Kidney (tissue), 14 donors: ENCODE measurements around the gene KLF2. TPM values are rescaled to one million over a fixed set of nuclear protein-coding genes. Genes with fewer than 3 reads are reported as not detected.
A peak's percentile ranks its signal among the peaks of the same experiment; 100 is the strongest.

ENCODE experiments used
- DNase-seq, 5 donors: peaks; one replicate each; pipeline ENCODE4 v3.0.0-alpha.2; 2013 to 2020
- FAIRE-seq: peaks from 2 replicates; lab custom pipeline; 2012; peaks lifted over from hg19 to GRCh38; lab: Jason Lieb, UNC
- H3K27ac ChIP-seq, 2 donors: one replicate each; pipeline ENCODE4 v1.7.0; 2013; ENCODE audit warnings: low read depth in 2 of 2, low read length in 2 of 2, inconsistent platforms in 1 of 2
- H3K27me3 ChIP-seq: one replicate; pipeline ENCODE4 v1.7.1; 2013; ENCODE audit warnings: low read length, inconsistent platforms; ENCODE audit not compliant: control insufficient read depth, insufficient read depth
- H3K36me3 ChIP-seq, 3 donors: one replicate each; pipeline versions ENCODE4 v1.7.0 to v1.7.1; 2013; ENCODE audit warnings: low read length in 3 of 3, control low read depth in 1 of 3, inconsistent platforms in 1 of 3; ENCODE audit not compliant: insufficient read depth in 3 of 3, control insufficient read depth in 2 of 3
- H3K4me1 ChIP-seq, 3 donors: one replicate each; pipeline versions ENCODE4 v1.7.0 to v1.7.1; 2013; ENCODE audit warnings: low read length in 3 of 3, inconsistent platforms in 1 of 3, low read depth in 1 of 3; ENCODE audit not compliant: control insufficient read depth in 2 of 3, insufficient read depth in 2 of 3
- H3K4me3 ChIP-seq, 3 donors: one replicate each; pipeline versions ENCODE4 v1.7.0 to v1.8.1; 2013; ENCODE audit warnings: low read length in 3 of 3, control low read depth in 1 of 3, inconsistent platforms in 1 of 3
- H3K9ac ChIP-seq, 3 donors: one replicate each; pipeline versions ENCODE4 v1.7.0 to v1.7.1; 2013; ENCODE audit warnings: low read length in 3 of 3, control low read depth in 1 of 3, inconsistent platforms in 1 of 3
- H3K9me3 ChIP-seq, 3 donors: one replicate each; pipeline versions ENCODE4 v1.7.0 to v1.7.1; 2013; ENCODE audit warnings: low read length in 3 of 3, control low read depth in 1 of 3, inconsistent platforms in 1 of 3; ENCODE audit not compliant: control insufficient read depth in 2 of 3, insufficient read depth in 1 of 3
- CTCF ChIP-seq: IDR thresholded peaks from 3 replicates; pipeline ENCODE4 v1.5.1; 2012; ENCODE audit warnings: mild to moderate bottlenecking, moderate library complexity, borderline replicate concordance; ENCODE audit not compliant: insufficient read depth; ENCODE audit errors: extremely low read depth
- intact Hi-C: fragments of 100-400 bp; cut with DNase I; formaldehyde crosslinking; loops from one replicate; pipeline ENCODE4 v1.11.1; 2022
- polyA plus RNA-seq: library from polyadenylated mRNA; stranded (reverse); fragments of 350-450 nt; fragmentation: Illumina TruSeq; extraction: RNeasy Lipid Tissue Mini Kit (QIAGEN cat#74804); gene quantifications from one replicate; pipeline ENCODE4 v1.2.3, GENCODE V29; 2014; ENCODE audit warnings: low read depth, low replicate concordance; ENCODE audit not compliant: insufficient read depth
- total RNA-seq: library from RNA; stranded (reverse); fragmentation: NEBNext Ultra II Directional; extraction: Animal tissue kit (Norgen Biotek cat#: 25700); gene quantifications from one replicate; pipeline ENCODE4 v1.2.1, GENCODE V29; 2021
- donor health status: control.
- donor health status: control.
- donor health status: control.
- donor health status: control.
- donor health status: control.
- donor health status: DM: yes; HTN: yes; CAD: no.
- donor health status: Normal renal cell carcinoma (clear cell type).

Gene KLF2
- total and polyA plus RNA-seq, 2 donors from 2014 or later, result 114 to 131 TPM

- no peak for FAIRE-seq
Measured at GRCh38 chr19:16340092-16340491, 15.5 kb downstream of the KLF2 start.

DNA sequence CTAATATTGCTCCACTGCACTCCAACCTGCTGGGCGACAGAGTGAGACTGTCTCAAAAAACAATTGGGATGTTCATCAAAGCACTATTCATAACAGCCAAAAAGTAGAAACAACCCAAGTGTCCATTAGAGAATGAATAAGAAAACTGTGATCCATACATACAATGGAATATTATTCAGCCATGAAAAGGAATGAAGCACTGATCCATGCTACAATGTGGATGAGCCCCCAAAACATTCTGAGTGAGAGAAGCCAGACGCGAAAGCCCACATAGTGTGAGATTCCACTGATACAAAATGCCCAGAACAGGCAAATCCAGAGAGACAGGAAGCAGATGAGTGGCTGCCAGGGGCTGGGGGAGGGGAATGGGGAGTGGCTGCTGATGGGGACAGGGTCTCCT, 16.0 kb downstream of the KLF2 start:
- FAIRE-seq (no peak), DNase-seq (no peak)
- TF ChIP-seq CTCF, result no peak
- H3K27me3 ChIP-seq, result no peaks in the 10 kb centered on the region
- H3K27ac ChIP-seq, result no peak overlapping the region
- H3K36me3 ChIP-seq, result no peaks in the 10 kb centered on the region
- no peak overlapping the region for H3K9ac ChIP-seq
- intact Hi-C loops, result no loop called here
- peaks cover 0 to 18% (median 5%) of the 10 kb centered on the region in 3 donors for H3K4me1 ChIP-seq
- no peak overlapping the region for H3K4me3 ChIP-seq
- no peaks in the 10 kb centered on the region for H3K9me3 ChIP-seq

More at GRCh38 chr19:16340092-16340491, 15.5 kb downstream of the KLF2 start:
- intact Hi-C loops, result no loop called here
- Histone ChIP-seq H3K9ac (no peak overlapping the region), H3K4me1 (peaks cover 0 to 15% (median 5%) of the 10 kb centered on the region in 3 donors), H3K36me3 (no peaks in the 10 kb centered on the region), H3K9me3 (no peaks in the 10 kb centered on the region), H3K4me3 (no peak overlapping the region), H3K27ac (no peak overlapping the region), H3K27me3 (no peaks in the 10 kb centered on the region)
- no peak for TF ChIP-seq CTCF
- DNase-seq, result peak in 2 of 5 donors; percentile 34 to 54

- peak in 3 of 5 donors; percentile 35 to 62 (median 37) for DNase-seq
- Histone ChIP-seq H3K4me3 (no peak overlapping the region), H3K27ac (peak overlapping the region; percentile 28 to 40), H3K9me3 (no peaks in the 10 kb centered on the region), H3K4me1 (peaks cover 0 to 18% (median 7%) of the 10 kb centered on the region in 3 donors), H3K9ac (no peak overlapping the region), H3K36me3 (no peaks in the 10 kb centered on the region), H3K27me3 (no peaks in the 10 kb centered on the region)
- no peak for FAIRE-seq
- no peak for TF ChIP-seq CTCF
- intact Hi-C loops, result no loop called here
Measured at GRCh38 chr19:16342002-16342715, 17.5 kb downstream of the KLF2 start.

DNA sequence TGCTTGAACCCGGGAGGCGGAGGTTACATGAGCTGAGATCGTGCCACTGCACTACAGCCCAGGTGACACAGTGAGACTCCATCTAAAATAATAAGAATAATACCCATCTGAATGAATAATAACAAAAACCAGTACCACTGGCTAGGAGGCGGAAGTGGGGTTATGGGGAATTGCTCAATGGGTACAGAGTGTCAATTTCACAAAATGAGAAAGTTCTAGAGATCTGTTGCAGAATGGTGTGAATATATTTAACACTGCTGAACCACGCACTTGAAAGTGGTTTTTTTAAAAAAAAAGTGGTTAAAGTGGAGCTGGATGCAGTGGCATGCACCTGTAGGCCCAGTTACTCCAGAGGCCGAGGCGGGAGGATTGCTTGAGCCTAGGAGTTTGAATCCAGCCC, 18.5 kb downstream of the KLF2 start:
- Histone ChIP-seq H3K9ac (no peak overlapping the region), H3K27ac (no peak overlapping the region), H3K4me3 (no peak overlapping the region), H3K4me1 (peaks cover 0 to 15% (median 7%) of the 10 kb centered on the region in 3 donors), H3K36me3 (no peaks in the 10 kb centered on the region), H3K27me3 (no peaks in the 10 kb centered on the region), H3K9me3 (no peaks in the 10 kb centered on the region)
- intact Hi-C loops, result no loop called here
- no peak for TF ChIP-seq CTCF
- DNase-seq (no peak), FAIRE-seq (no peak)
